SJCRH30 (cell line): ENCODE measurements around the gene PDIA3. TPM values are rescaled to one million over a fixed set of nuclear protein-coding genes. Genes with fewer than 3 reads are reported as not detected.
"Not testable (repeated sequence)": the region's sequence is repeated elsewhere in the genome, so short reads cannot be mapped to it uniquely, and the experiment has no call there.

Source experiments
- DNase-seq, 2 experiments: peaks; one replicate each; pipeline ENCODE4 v3.0.0-alpha.2; 2015 to 2020
- H3K27ac ChIP-seq: fragments of 250-450 bp; sonication (Bioruptor Pico); 2 replicates; pipeline ENCODE4 v1.5.1; 2020; ENCODE audit warnings: mild to moderate bottlenecking, moderate library complexity
- H3K27me3 ChIP-seq: fragments of 250-450 bp; sonication (Bioruptor Pico); 2 replicates; pipeline ENCODE4 v1.5.1; 2020; ENCODE audit warnings: mild to moderate bottlenecking, moderate library complexity
- H3K36me3 ChIP-seq: fragments of 250-450 bp; sonication (Bioruptor Pico); 2 replicates; pipeline ENCODE4 v1.5.1; 2020; ENCODE audit warnings: mild to moderate bottlenecking, moderate library complexity
- H3K4me1 ChIP-seq: fragments of 250-450 bp; sonication (Bioruptor Pico); 2 replicates; pipeline ENCODE4 v1.5.1; 2020; ENCODE audit warnings: mild to moderate bottlenecking, moderate library complexity
- H3K4me3 ChIP-seq: fragments of 250-450 bp; sonication (Bioruptor Pico); 2 replicates; pipeline ENCODE4 v1.5.1; 2020; ENCODE audit warnings: mild to moderate bottlenecking, moderate library complexity
- H3K9me3 ChIP-seq: fragments of 250-450 bp; sonication (Bioruptor Pico); replicated peaks from 2 replicates; pipeline ENCODE4 v1.5.1; 2020; ENCODE audit warnings: mild to moderate bottlenecking, moderate library complexity
- total RNA-seq: library from RNA; depleted of rRNA; stranded (reverse); fragments of >200 nt; shearing (Covaris generic); gene quantifications from 2 replicates; pipeline ENCODE4 v1.2.3, GENCODE V29; 2014; rRNA removed

PDIA3 gene
- total RNA-seq: 204 and 229 TPM in 2 replicates

DNA sequence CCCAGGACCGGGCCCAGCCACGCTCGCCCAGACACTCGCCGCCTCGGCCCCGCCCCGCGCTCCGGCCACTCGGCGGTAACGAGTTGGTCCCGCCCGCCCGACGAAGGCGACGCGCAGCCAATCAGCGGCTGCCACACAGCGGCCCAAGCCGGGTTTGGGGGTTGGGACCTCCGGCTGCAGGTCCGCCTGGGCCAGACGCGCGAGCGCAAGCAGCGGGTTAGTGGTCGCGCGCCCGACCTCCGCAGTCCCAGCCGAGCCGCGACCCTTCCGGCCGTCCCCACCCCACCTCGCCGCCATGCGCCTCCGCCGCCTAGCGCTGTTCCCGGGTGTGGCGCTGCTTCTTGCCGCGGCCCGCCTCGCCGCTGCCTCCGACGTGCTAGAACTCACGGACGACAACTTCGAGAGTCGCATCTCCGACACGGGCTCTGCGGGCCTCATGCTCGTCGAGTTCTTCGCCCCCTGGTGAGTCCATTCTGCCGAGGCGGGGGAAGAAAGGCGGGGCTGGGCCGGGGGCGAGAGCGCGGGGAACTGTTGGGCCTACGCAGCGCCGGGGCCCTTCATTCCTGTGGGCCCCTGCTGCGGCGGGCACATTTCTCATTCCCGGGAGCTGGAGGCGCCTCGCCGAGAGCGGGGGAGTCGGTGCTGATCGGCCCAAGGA lies at the start of gene PDIA3:
TSS of gene PDIA3 (plus strand) at position 194 of the 658 bp plus-strand sequence. CDS start at position 296, 102 bp downstream.
- not testable (repeated sequence) for H3K4me1 ChIP-seq, H3K36me3 ChIP-seq, H3K27me3 ChIP-seq, H3K9me3 ChIP-seq
- DNase-seq: peak; percentile 91 to 92
- H3K27ac ChIP-seq: peak within 1 kb of the TSS; percentile 70
- peak within 1 kb of the TSS; percentile 80 for H3K4me3 ChIP-seq

DNA sequence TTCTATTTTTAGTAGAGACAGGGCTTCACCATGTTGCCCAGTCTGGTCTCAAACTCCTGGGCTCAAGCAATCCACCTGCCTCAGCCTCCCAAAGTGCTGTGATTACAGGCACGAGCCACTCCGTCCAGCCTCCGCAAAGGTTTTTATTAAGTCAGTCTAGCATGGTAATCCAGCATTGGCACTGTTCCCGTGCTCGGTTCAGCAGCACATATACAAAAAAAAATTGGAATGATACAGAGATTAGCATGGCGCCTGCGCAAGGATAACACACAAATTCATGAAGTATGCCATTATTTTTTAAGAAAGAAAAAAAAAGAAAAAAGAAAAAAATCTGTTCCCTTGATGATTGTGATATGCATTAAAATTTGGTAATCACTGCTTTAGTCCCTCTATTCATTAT lies 44.1 kb upstream of the PDIA3 start:
- Histone ChIP-seq H3K27ac (peak overlapping the region; percentile 41; the same call in 1 of the 2 replicates), H3K4me3 (no peak overlapping the region), H3K36me3 (no peaks in the 10 kb centered on the region), H3K27me3 (no peaks in the 10 kb centered on the region), H3K4me1 (peaks cover 12% of the 10 kb centered on the region; the same call in 1 of the 2 replicates), H3K9me3 (no peaks in the 10 kb centered on the region)
- peak; percentile 80 to 82 for DNase-seq

DNA sequence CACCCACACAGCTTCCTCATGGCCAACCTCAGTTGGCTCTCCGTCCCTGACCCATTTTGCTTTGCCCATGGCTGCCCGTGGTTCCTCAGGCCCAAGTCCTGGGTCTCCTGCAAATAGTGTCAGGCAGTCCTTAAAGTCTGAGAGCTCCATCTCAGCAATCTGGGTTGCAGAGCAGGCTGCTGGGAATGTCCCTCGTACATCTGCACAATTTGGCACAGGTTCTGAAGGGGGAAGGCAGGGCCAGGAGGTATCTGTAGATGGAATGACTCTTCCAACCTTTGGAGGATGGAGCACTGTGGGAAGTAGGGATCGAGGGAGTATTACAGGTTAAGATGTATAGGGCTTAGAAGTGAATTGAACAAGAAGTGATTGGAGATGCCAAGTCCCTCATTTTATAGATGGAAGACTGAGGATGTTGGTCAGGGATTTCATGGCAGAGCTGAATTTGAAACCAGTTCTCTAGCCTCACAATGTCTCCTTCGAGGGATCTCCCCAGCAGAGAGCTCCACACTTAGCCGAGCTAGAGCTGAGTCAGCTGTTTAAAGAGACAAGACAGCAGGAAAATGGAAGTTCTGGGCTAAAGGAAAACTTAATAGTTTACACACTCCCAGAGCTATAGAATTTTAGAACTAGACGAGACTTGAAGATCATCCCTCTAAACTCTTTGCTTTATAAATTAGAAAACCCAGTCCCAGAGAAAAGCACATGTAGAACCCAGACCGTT lies 43.4 kb upstream of the PDIA3 start:
- no peaks in the 10 kb centered on the region for H3K36me3 ChIP-seq
- peaks cover 12% of the 10 kb centered on the region; the same call in 1 of the 2 replicates for H3K4me1 ChIP-seq
- peak overlapping the region; percentile 41; the same call in 1 of the 2 replicates for H3K27ac ChIP-seq
- H3K9me3 ChIP-seq: no peaks in the 10 kb centered on the region
- H3K4me3 ChIP-seq: no peak overlapping the region
- H3K27me3 ChIP-seq: no peaks in the 10 kb centered on the region
- peak in 1 of 2 experiments; percentile 7 for DNase-seq

DNA sequence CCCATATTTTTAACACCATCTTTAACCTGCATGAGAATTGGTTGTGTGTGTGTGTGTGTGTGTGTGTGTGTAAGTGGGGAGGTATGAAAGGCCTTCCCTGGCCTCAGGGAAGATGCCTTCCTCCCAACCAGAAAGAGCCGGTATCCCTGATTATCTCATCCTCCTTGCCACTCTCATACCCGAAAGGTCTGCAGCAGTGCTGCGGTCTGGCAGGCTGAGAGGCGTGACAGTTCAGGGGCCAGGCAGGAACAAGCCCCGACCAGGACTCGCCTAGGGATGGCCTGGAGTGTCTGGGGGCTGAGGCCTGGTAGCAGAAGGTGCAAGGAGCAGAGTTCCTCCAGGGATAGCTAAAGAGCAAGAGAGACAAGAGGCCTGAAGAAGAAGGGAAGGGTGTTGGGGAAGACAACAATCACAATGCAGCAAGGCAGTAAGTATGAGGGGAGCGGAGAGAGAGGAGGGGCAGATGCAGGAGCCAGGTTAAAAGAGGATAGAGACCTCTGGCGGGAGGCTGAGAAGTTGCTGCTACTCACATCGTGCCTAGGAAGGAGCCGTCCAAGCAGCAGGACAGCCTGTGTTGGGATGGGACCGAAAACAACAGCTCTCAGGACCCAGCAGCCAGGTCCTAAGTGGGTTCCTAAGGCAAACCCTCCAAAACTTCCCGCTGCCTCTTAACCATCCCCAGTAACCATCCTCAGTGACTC lies 35.7 kb upstream of the PDIA3 start:
- not testable (repeated sequence) for H3K36me3 ChIP-seq, H3K4me3 ChIP-seq, H3K4me1 ChIP-seq, DNase-seq, H3K27ac ChIP-seq, H3K9me3 ChIP-seq, H3K27me3 ChIP-seq

DNA sequence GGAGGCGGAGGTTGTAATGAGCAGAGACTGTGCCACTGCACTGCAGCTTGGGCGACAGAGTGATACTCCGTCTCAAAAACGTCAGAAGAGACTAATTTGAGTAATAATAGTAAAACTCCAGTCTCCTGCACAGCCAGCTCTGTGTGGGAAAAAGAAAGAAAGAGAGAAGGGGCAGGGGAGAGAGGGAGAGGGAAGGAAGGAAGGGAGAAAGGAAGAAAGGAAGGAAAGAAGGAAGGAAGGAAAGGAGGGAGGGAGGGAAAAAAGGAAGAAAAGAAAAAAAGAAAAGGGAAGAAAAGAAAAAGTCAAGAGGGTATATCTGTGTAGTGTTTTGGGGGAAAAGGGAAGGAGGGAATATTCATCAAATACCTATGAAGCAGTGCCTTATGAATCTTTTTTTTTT lies 23.1 kb upstream of the PDIA3 start:
- Histone ChIP-seq H3K27me3 (no peaks in the 10 kb centered on the region), H3K4me1 (no peaks in the 10 kb centered on the region), H3K4me3 (no peak overlapping the region), H3K36me3 (no peaks in the 10 kb centered on the region), H3K27ac (no peak overlapping the region), H3K9me3 (no peaks in the 10 kb centered on the region)
- DNase-seq: no peak

DNA sequence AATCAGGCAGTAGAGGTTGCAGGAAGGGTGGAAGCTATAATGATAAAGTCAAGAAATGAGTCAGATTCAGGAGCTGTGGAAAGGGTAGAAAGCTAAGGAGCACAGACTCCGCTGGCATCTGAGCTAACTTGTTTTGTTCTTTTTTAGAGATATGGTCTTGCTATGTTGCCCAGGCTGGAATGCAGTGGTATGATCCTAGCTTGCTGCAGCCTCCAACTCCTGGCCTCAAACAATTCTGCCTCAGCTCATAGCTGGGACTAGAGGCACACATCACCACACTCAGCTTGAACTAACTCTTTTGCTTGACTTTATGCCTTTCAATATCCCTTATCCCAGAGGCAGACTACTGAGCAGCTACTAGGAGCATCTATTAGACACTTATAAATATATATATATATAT lies 19.9 kb upstream of the PDIA3 start:
- H3K9me3 ChIP-seq, H3K27ac ChIP-seq, H3K27me3 ChIP-seq, H3K4me3 ChIP-seq, H3K36me3 ChIP-seq, H3K4me1 ChIP-seq, DNase-seq: not testable (repeated sequence)

DNA sequence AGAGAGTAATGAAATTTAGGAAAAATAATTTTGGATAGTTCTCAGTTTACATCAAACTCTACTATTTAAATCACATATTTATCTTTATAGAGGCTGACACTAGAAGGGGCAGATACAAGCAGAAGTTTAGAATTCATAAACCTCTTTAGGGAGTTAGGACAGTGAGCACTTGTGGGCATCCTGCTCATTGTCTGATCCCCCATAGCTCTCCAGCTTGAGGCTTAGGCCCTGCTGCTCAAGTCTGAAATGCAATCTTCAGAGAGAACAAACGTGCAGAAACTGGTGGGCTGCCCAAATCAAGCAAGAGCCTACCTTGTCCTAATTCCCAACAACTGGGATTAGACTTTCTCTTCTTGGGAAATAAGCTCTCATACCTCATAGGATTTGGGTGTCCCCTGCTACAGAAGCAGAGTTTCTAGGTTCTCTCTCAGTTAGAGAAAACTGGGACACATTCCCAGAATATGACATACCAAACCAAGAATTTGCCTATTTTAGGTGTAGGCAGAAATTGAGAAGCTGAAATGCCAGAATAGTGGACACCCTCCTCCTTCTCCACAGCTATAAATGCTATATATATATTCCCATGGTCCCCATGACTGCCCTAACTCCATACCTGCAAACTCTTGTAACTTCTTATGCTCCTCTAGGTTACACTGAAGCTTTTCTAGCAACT lies 18.0 kb upstream of the PDIA3 start:
- not testable (repeated sequence) for H3K36me3 ChIP-seq, H3K27me3 ChIP-seq, H3K4me3 ChIP-seq, DNase-seq, H3K4me1 ChIP-seq, H3K9me3 ChIP-seq, H3K27ac ChIP-seq

DNA sequence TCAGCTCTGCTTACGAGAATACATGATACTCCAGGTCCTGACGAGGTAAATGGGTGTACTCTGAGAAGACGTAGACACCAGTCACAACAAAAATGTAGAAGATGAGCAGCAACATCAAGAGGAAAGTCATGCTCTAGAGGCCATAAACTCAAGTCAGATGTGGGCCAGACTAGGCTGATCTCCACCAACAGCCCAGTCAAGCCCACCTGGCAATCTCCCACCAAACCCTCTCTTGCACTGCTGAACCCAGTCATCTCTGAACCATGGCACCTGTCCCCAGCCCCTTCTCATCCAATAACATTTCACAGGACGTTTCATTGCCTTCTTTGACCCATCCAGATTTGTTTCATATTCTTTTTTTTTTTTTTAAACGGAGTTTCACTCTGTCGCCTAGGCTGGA lies 10.8 kb upstream of the PDIA3 start:
- H3K36me3 ChIP-seq: no peaks in the 10 kb centered on the region
- H3K27ac ChIP-seq: no peak overlapping the region
- H3K9me3 ChIP-seq: no peaks in the 10 kb centered on the region
- no peaks in the 10 kb centered on the region for H3K27me3 ChIP-seq
- no peak for DNase-seq
- H3K4me3 ChIP-seq: no peak overlapping the region
- H3K4me1 ChIP-seq: no peaks in the 10 kb centered on the region

DNA sequence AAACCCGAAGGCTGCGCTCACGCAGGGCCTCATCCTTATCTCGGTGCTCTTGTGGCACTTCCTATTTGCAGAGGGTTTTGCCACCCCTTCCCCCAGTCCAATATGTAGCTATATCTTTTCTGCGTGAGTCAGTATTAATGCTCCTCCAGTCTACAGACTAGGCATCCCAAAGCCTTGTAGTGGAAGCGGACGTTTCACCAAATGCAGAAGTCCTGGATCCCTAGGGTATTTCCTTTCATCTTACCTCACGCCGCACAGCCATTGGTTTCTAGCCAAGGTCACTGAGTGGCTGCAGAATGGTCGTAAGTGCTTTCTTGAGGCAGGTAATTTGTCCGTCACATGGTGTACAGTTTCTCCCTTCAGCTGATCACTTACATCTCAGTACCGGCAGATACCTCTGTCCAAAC lies 668 bp downstream of the PDIA3 start:
- H3K27me3 ChIP-seq, H3K36me3 ChIP-seq, H3K9me3 ChIP-seq, H3K4me1 ChIP-seq: not testable (repeated sequence)
- peak overlapping the region; percentile 80 for H3K4me3 ChIP-seq
- peak overlapping the region; percentile 70 for H3K27ac ChIP-seq
- DNase-seq: peak; percentile 15 to 46

DNA sequence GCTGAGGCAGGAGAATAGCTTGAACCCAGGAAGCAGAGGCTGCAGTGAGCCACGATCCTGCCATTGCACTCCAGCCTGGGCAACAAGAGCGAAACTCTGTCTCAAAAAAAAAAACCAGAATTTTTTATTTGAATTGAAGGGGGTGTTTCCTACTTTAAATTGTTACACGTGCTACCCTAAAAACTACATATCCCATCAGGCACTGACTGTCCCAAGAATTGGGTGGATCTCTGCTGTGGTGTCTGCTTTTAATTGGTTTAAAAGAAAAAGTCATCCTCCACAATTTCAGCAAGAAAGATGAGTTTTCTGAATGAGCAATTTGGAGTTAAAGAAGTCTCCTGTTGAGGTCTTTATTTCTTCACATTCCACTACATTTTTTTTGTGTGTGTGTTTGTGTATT lies 2.1 kb downstream of the PDIA3 start:
- no peak for DNase-seq
- Histone ChIP-seq H3K4me3 (no peak overlapping the region), H3K4me1 (no peaks in the 10 kb centered on the region), H3K9me3 (no peaks in the 10 kb centered on the region), H3K27me3 (no peaks in the 10 kb centered on the region), H3K27ac (no peak overlapping the region), H3K36me3 (peaks cover 19% of the 10 kb centered on the region)

DNA sequence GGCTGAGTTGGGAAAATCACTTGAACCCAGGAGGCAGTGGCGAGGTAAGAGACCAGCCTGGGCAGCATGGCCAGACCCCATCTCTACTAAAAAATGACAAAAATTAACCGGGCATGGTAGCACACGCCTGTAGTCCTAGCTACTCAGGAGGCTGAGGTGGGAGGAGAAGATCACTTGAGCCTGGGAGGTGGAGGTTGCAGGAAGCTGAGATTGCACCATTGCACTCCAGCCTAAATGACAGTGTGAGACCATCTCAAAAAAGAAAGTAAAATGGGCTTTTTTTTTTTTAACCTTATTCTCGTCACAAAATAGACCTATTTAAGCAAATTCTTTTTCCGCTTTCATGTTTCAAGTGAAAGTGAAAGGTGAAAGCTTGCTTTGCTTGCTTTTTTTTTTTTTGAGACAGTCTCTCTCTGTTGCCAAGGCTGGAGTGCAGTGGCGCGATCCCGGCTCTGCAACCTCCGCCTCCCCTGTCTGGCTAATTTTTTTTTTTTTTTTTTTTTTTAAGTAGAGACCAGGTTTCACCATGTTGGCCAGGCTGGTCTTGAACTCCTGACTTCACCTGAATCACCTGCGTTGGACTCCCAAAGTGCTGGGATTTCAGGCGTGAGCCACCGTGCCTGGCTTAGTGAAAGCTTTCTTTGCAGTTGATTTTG lies 3.6 kb downstream of the PDIA3 start:
- Histone ChIP-seq H3K4me1 (no peaks in the 10 kb centered on the region), H3K27me3 (no peaks in the 10 kb centered on the region), H3K27ac (no peak overlapping the region), H3K4me3 (no peak overlapping the region), H3K9me3 (no peaks in the 10 kb centered on the region), H3K36me3 (peaks cover 32% of the 10 kb centered on the region)
- DNase-seq: no peak

DNA sequence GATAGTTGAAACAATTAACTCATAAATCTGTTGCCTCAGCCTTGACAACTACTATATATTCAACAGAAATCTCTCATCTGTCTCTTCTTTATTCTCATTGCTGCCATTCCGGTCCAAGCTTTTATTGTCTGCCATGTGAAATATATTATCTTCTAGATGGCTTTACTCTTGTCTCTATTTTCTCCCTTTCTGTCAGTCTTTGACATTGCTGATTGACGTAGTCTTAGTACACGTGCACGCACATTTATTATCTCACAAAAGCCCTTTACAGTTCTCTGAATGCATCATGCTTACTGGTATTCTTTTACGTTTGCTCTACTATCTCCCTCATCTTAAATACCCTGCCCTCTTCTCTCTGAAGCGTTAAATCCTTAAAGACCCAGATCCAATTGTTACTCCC lies 5.6 kb downstream of the PDIA3 start:
- H3K4me3 ChIP-seq: no peak overlapping the region
- H3K36me3 ChIP-seq: peaks cover 50% of the 10 kb centered on the region
- H3K9me3 ChIP-seq: no peaks in the 10 kb centered on the region
- no peak overlapping the region for H3K27ac ChIP-seq
- no peak for DNase-seq
- no peaks in the 10 kb centered on the region for H3K27me3 ChIP-seq
- H3K4me1 ChIP-seq: no peaks in the 10 kb centered on the region

DNA sequence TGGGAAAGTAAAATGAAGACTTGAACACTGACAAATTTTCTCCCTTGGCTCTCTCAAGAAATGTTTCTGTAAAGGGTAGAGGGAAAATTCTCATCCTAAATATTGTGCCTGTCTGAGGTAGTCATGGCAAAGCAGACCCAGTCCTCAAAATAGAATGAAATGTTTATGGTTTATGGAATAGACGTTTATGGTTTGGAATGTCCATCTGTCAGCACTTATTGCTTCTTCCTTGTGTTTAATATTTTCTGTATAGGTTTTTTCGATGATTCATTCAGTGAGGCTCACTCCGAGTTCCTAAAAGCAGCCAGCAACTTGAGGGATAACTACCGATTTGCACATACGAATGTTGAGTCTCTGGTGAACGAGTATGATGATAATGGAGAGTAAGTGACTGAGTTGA lies 16.6 kb downstream of the PDIA3 start:
- H3K27me3 ChIP-seq: no peaks in the 10 kb centered on the region
- H3K36me3 ChIP-seq: peaks cover 82% of the 10 kb centered on the region
- H3K9me3 ChIP-seq: no peaks in the 10 kb centered on the region
- no peak for DNase-seq
- H3K27ac ChIP-seq: no peak overlapping the region
- no peak overlapping the region for H3K4me3 ChIP-seq
- H3K4me1 ChIP-seq: no peaks in the 10 kb centered on the region

DNA sequence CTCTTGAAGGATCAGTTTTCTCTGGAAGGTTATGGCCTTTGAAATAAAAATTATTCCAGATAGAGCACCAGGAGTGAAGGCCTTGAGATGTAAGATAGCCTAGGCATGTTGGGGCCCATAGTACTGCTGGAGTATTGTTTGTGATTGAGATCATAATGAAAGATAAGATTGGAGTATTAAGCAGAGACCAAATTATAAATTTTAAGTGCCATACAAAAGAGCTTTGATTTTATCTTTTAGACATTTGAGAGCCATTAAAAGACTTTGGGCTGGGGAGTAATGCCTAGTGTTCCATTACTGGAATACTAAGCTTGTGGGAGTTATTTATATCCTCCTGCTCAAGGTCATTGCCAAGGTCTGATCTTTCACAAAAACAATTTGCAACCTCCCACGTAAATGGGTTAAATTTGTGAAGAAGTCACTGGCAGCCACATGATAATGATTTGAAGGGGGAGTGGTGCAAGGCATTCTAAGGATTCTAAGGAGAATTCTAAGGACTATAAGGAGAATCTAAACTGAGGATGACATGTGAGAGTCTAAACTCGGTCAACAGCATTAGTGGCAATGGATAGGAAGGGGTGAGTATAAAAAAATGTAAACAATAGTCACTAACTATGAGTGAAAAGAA lies 17.7 kb downstream of the PDIA3 start:
- Histone ChIP-seq H3K36me3 (peaks cover 79% of the 10 kb centered on the region), H3K27ac (no peak overlapping the region), H3K9me3 (no peaks in the 10 kb centered on the region), H3K27me3 (no peaks in the 10 kb centered on the region), H3K4me1 (no peaks in the 10 kb centered on the region), H3K4me3 (no peak overlapping the region)
- no peak for DNase-seq
